OCI-LY3 (cell line): ENCODE measurements around the gene RNF141.

Source experiments
- H2AFZ ChIP-seq: fragments of 200-600, 300-600 bp; shearing (Covaris generic); 2 replicates; pipeline ENCODE4 v1.6.0; 2014; ENCODE audit warnings: antibody characterized with exemption, low read depth, low read length
- H3K27ac ChIP-seq: fragments of 200-600, 300-600 bp; sonication (generic); 2 replicates; pipeline ENCODE4 v1.5.1; 2014; ENCODE audit warnings: mild to moderate bottlenecking, low read length, moderate library complexity, mixed read lengths
- H3K27me3 ChIP-seq: fragments of 200-600, 300-600 bp; sonication (generic); 2 replicates; pipeline ENCODE4 v1.6.1; 2014; ENCODE audit warnings: low read depth, low read length, mixed read lengths
- H3K36me3 ChIP-seq: fragments of 200-600, 300-600 bp; sonication (generic); replicated peaks from 2 replicates; pipeline ENCODE3; 2014; ENCODE audit warnings: low read depth, low read length, mixed read lengths
- H3K4me1 ChIP-seq: fragments of 300-600, 200-600 bp; sonication (generic); 2 replicates; pipeline ENCODE4 v1.6.1; 2014; ENCODE audit warnings: low read length, mixed read lengths
- H3K4me2 ChIP-seq: fragments of 200-600, 300-600 bp; sonication (generic); 2 replicates; pipeline ENCODE4 v1.6.1; 2014; ENCODE audit warnings: low read length, mixed read lengths
- H3K4me3 ChIP-seq: fragments of 300-600, 200-600 bp; sonication (generic); 2 replicates; pipeline ENCODE4 v1.5.1; 2014; ENCODE audit warnings: antibody characterized with exemption, mild to moderate bottlenecking, low read length, moderate library complexity
- H3K79me2 ChIP-seq: fragments of 300-600, 200-600 bp; shearing (Covaris generic); 2 replicates; pipeline ENCODE4 v1.6.1; 2014; ENCODE audit warnings: mild to moderate bottlenecking, low read length, mixed read lengths
- H3K9ac ChIP-seq: fragments of 300-600, 200-600 bp; shearing (Covaris generic); 2 replicates; pipeline ENCODE4 v1.6.0; 2014; ENCODE audit warnings: mild to moderate bottlenecking, low read length, moderate library complexity
- H3K9me3 ChIP-seq: fragments of 200-600, 300-600 bp; shearing (Covaris generic); 2 replicates; pipeline ENCODE4 v1.6.1; 2014; ENCODE audit warnings: low read length, mixed read lengths; ENCODE audit not compliant: insufficient read depth
- H4K20me1 ChIP-seq: fragments of 200-600, 300-600 bp; sonication (generic); 2 replicates; pipeline ENCODE4 v1.6.1; 2016; ENCODE audit warnings: low read length, mixed read lengths; ENCODE audit not compliant: insufficient read depth
- EZH2phosphoT487 ChIP-seq: fragments of 200-600 bp; shearing (Covaris generic); IDR thresholded peaks from 2 replicates; pipeline ENCODE4 v1.6.1; 2018; ENCODE audit warnings: antibody characterized with exemption, mixed run types, low read depth
- TF ChIP-seq, protein P1 (sequence below): fragments of 200-600, 300-600 bp; sonication (generic); IDR thresholded peaks from 2 replicates; pipeline ENCODE4 v1.5.1; 2014; ENCODE audit warnings: antibody characterized with exemption, low read length, low read depth

The RNF141 gene

DNA sequence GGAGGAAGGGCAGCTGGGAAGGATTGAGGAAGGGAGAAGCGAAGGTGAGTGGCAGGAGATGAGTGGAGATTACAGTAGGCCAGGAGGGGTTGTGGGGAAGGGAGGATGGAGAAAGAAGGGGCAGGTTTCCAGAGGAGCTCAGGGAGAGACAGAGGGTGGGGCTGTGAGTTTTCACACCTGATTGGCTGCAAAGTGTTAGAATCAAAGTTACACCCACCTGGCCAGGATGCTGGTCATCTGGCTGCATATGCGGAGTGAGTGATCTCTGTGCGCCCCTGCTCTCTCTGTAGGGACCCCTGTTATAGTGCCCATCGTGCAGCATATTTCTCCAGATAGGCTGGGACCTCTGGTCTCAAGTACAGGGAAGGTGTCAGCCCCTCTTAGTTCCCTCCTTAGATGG is 67.6 kb downstream of the RNF141 start:
- Histone ChIP-seq H3K9ac (no peak overlapping the region), H3K79me2 (peaks cover 4% of the 10 kb centered on the region; the same call in 1 of the 2 replicates), H3K4me1 (peaks cover 21% of the 10 kb centered on the region), H3K9me3 (no peaks in the 10 kb centered on the region), H2AFZ (no peak overlapping the region), H3K4me3 (no peak overlapping the region), H3K27me3 (no peaks in the 10 kb centered on the region), H4K20me1 (peaks cover 44% of the 10 kb centered on the region), H3K36me3 (peaks cover 41% of the 10 kb centered on the region), H3K27ac (no peak overlapping the region), H3K4me2 (no peak overlapping the region)
- no peak for TF ChIP-seq EZH2phosphoT487

DNA sequence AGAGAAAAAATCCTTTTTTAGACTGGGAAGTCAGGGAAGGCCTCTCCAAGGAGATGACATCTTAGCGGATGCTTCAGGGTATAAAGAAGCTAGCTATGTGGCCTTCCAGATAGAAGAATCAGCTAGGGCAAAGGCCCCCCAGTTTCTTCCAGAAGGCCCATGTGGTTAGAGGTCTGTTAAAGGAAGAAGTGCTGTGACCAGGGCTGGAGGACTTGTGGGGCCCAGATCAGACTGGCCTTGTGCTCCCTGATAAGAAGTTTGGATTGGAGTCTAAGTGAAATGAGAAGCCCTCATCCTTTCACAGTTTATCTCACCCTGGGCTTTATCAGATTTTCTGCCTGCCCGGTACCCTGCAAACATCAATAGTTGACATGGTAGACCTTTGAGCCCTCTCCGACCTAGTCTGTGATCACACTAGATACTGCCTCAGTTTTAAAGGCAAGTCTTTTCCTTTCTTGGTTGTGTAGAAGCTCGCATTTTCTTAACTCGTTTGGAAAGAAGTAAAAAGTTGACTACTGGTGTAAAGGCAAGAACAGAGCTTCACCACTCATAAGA is 78.2 kb downstream of the RNF141 start:
- no peak for TF ChIP-seq EZH2phosphoT487
- TF ChIP-seq, protein P1, sequence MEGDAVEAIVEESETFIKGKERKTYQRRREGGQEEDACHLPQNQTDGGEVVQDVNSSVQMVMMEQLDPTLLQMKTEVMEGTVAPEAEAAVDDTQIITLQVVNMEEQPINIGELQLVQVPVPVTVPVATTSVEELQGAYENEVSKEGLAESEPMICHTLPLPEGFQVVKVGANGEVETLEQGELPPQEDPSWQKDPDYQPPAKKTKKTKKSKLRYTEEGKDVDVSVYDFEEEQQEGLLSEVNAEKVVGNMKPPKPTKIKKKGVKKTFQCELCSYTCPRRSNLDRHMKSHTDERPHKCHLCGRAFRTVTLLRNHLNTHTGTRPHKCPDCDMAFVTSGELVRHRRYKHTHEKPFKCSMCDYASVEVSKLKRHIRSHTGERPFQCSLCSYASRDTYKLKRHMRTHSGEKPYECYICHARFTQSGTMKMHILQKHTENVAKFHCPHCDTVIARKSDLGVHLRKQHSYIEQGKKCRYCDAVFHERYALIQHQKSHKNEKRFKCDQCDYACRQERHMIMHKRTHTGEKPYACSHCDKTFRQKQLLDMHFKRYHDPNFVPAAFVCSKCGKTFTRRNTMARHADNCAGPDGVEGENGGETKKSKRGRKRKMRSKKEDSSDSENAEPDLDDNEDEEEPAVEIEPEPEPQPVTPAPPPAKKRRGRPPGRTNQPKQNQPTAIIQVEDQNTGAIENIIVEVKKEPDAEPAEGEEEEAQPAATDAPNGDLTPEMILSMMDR: no peak
- H3K27me3 ChIP-seq: no peaks in the 10 kb centered on the region
- H3K4me3 ChIP-seq: no peak overlapping the region
- no peak overlapping the region for H3K4me2 ChIP-seq
- no peaks in the 10 kb centered on the region; the same call in 1 of the 2 replicates for H4K20me1 ChIP-seq
- H3K9ac ChIP-seq: no peak overlapping the region
- H2AFZ ChIP-seq: no peak overlapping the region
- H3K36me3 ChIP-seq: peaks cover 48% of the 10 kb centered on the region
- peaks cover 20% of the 10 kb centered on the region for H3K79me2 ChIP-seq
- no peak overlapping the region for H3K27ac ChIP-seq
- peaks cover 37% of the 10 kb centered on the region for H3K4me1 ChIP-seq
- H3K9me3 ChIP-seq: no peaks in the 10 kb centered on the region
